CD14-positive monocyte (primary cell): ENCODE results near the gene TMED1. TPM values are rescaled to one million over a fixed set of nuclear protein-coding genes. Genes with fewer than 3 reads are reported as not detected.
A peak's percentile ranks its signal among the peaks of the same experiment; 100 is the strongest.

Experiments
- DNase-seq, 3 donors: peaks; one replicate each; pipeline ENCODE4 v3.0.0-alpha.2; 2011 to 2022
- H2AFZ ChIP-seq: 2 replicates; pipeline ENCODE4 v1.6.0; 2012; ENCODE audit warnings: mild to moderate bottlenecking, low read depth, low read length, inconsistent platforms; ENCODE audit not compliant: insufficient read depth, poor library complexity, severe bottlenecking
- H3K27ac ChIP-seq, 2 donors: 1 replicate in 1 of 2; 2 replicates in 1 of 2; pipeline ENCODE4 v1.5.1; 2012 to 2013; ENCODE audit warnings: low read length in 2 of 2, control low read depth in 1 of 2, inconsistent platforms in 1 of 2, low read depth in 1 of 2, mild to moderate bottlenecking in 1 of 2
- H3K27me3 ChIP-seq, 2 donors: one replicate each; pipeline versions ENCODE4 v1.6.0 to v1.6.1; 2011 to 2013; ENCODE audit warnings: low read length in 2 of 2; ENCODE audit not compliant: control insufficient read depth in 2 of 2, insufficient read depth in 2 of 2
- H3K36me3 ChIP-seq, 2 donors: replicated peaks in 1 of 2; 1 replicate in 1 of 2; 2 replicates in 1 of 2; pipeline versions ENCODE4 v1.5.1 to v1.6.1; 2012 to 2013; ENCODE audit warnings: low read length in 2 of 2, control low read depth in 1 of 2, inconsistent platforms in 1 of 2, mild to moderate bottlenecking in 1 of 2; ENCODE audit not compliant: insufficient read depth in 2 of 2, control insufficient read depth in 1 of 2
- H3K4me1 ChIP-seq, 2 donors: 1 replicate in 1 of 2; 2 replicates in 1 of 2; pipeline versions ENCODE4 v1.5.1 to v1.6.1; 2012 to 2013; ENCODE audit warnings: low read length in 2 of 2, control low read depth in 1 of 2, inconsistent platforms in 1 of 2, mild to moderate bottlenecking in 1 of 2, moderate library complexity in 1 of 2; ENCODE audit not compliant: insufficient read depth in 2 of 2, control insufficient read depth in 1 of 2
- H3K4me2 ChIP-seq: replicated peaks from 2 replicates; pipeline ENCODE3; 2012; ENCODE audit warnings: low read length, moderate library complexity, mild to moderate bottlenecking; ENCODE audit not compliant: poor library complexity, severe bottlenecking; ENCODE audit errors: extremely low read depth
- H3K4me3 ChIP-seq, 3 experiments: fragments of 200-600 bp in 1 of 3; sonication (generic) in 1 of 3; replicated peaks in 1 of 3; 1 replicate in 2 of 3; 2 replicates in 1 of 3; pipeline ENCODE4 v1.5.1; 2011 to 2013; ENCODE audit warnings: low read length in 3 of 3, mild to moderate bottlenecking in 3 of 3, control low read depth in 2 of 3, low read depth in 2 of 3, inconsistent platforms in 1 of 3, moderate library complexity in 1 of 3
- H3K79me2 ChIP-seq: 2 replicates; pipeline ENCODE4 v1.6.0; 2012; ENCODE audit warnings: mild to moderate bottlenecking, control low read depth, inconsistent platforms, low read length, moderate library complexity; ENCODE audit not compliant: insufficient read depth
- H3K9ac ChIP-seq: 2 replicates; pipeline ENCODE4 v1.6.0; 2017; ENCODE audit warnings: low read length, mild to moderate bottlenecking; ENCODE audit not compliant: insufficient read depth, poor library complexity, severe bottlenecking
- H3K9me3 ChIP-seq, 2 donors: replicated peaks in 1 of 2; 1 replicate in 1 of 2; 2 replicates in 1 of 2; pipeline versions ENCODE4 v1.5.1 to v1.6.1; 2012 to 2013; ENCODE audit warnings: low read length in 2 of 2, control low read depth in 1 of 2; ENCODE audit not compliant: control insufficient read depth in 1 of 2, insufficient read depth in 1 of 2
- H4K20me1 ChIP-seq: 2 replicates; pipeline ENCODE4 v1.6.0; 2012; ENCODE audit warnings: mild to moderate bottlenecking, low read length, control low read depth, moderate library complexity; ENCODE audit not compliant: insufficient read depth
- H3K27ac Mint-ChIP-seq, 7 donors: one replicate each; pipeline ENCODE4 v1.8.0; 2020; ENCODE audit warnings: mild to moderate bottlenecking in 7 of 7, mixed read lengths in 7 of 7, moderate library complexity in 6 of 7, inconsistent platforms in 2 of 7
- H3K27me3 Mint-ChIP-seq, 3 donors: one replicate each; pipeline ENCODE4 v1.8.0; 2021 to 2022; ENCODE audit warnings: low read depth in 3 of 3, mild to moderate bottlenecking in 3 of 3, mixed read lengths in 3 of 3, moderate library complexity in 3 of 3, inconsistent platforms in 1 of 3
- H3K36me3 Mint-ChIP-seq, 2 donors: one replicate each; pipeline ENCODE4 v1.8.0; 2020; ENCODE audit warnings: mixed read lengths in 2 of 2, inconsistent platforms in 1 of 2, mild to moderate bottlenecking in 1 of 2
- H3K4me1 Mint-ChIP-seq: one replicate; pipeline ENCODE4 v1.8.0; 2020; ENCODE audit warnings: mild to moderate bottlenecking, mixed read lengths
- H3K4me3 Mint-ChIP-seq, 2 donors: one replicate each; pipeline ENCODE4 v1.8.0; 2020; ENCODE audit warnings: mild to moderate bottlenecking in 2 of 2, mixed read lengths in 2 of 2, moderate library complexity in 1 of 2
- H3K9me3 Mint-ChIP-seq, 7 donors: one replicate each; pipeline ENCODE4 v1.8.0; 2020 to 2022; ENCODE audit warnings: mixed read lengths in 7 of 7, mild to moderate bottlenecking in 6 of 7, moderate library complexity in 6 of 7, inconsistent platforms in 2 of 7
- WGBS: methylation state at CpG from one replicate; pipeline ENCODE4 v1.1.5; 2013; ENCODE audit warnings: missing lambda C conversion rate; ENCODE audit not compliant: insufficient coverage; 5-methylcytosine and 5-hydroxymethylcytosine counted together
- intact Hi-C, 2 donors: fragments of 100-400 bp; cut with micrococcal nuclease; formaldehyde crosslinking; loops; one replicate each; pipeline versions ENCODE4 v1.15.0 to v1.15.1; 2023
- polyA plus RNA-seq, 3 donors: library from polyadenylated mRNA; depleted of rRNA in 1 of 3; unstranded in 2 of 3; stranded (reverse) in 1 of 3; fragments of 300-500 nt in 2 of 3; fragments of >200 nt in 1 of 3; fragmentation: Illumina TruSeq in 2 of 3; gene quantifications; 1 replicate in 2 of 3; 2 replicates in 1 of 3; pipeline ENCODE4 v1.2.3, GENCODE V29; 2012 to 2021
- TF ChIP-seq, protein P1 (sequence below): fragments of 200-600 bp; IDR thresholded peaks from one replicate; pipeline ENCODE4 v1.8.0; 2022; ENCODE audit warnings: antibody characterized with exemption, mild to moderate bottlenecking

TMED1 gene
- polyA plus RNA-seq, 3 donors = 23.2 to 56.7 (median 51.3) TPM

DNA sequence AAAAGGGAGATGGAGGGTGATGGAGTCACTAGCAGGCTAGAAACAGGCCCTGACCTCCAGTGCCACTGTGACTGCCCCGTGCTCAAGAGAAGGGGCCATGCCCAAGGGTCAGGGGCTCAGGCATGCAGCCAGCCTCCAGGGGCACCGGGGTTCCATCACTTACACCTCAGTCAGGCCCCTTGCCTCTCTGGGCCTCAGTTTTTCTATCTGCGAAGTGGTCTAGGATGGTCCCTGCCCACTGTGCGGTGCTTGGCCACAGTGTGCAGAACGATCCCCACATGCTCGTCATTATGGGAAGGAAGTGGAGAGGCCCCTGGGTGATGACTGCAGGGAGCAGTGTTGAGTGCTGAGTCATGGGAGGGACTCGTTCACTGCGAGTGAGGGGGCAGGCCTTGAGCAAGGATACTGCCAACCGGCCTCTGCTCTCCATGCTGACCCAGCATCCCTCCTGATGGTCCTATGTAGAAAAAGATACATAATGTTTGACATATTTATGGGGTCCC lies 23.1 kb downstream of the TMED1 start:
- Histone ChIP-seq H3K9me3 (no peaks in the 10 kb centered on the region), H3K4me2 (peak overlapping the region; percentile 32), H3K4me3 (peak overlapping the region in 1 of 3 experiments; percentile 7), H2AFZ (no peak overlapping the region), H3K9ac (peak overlapping the region; percentile 17), H4K20me1 (no peaks in the 10 kb centered on the region), H3K27ac (peak overlapping the region; percentile 80 to 89), H3K36me3 (peaks cover 23 to 26% of the 10 kb centered on the region in 2 donors), H3K27me3 (no peaks in the 10 kb centered on the region), H3K79me2 (peaks cover 33% of the 10 kb centered on the region), H3K4me1 (peaks cover 79% of the 10 kb centered on the region in 2 donors)
- Mint-ChIP-seq H3K27ac (peak overlapping the region; percentile 87 to 95 (median 93)), H3K27me3 (no peaks in the 10 kb centered on the region), H3K4me1 (peaks cover 74% of the 10 kb centered on the region), H3K36me3 (peaks cover 46 to 63% of the 10 kb centered on the region in 2 donors), H3K9me3 (peaks cover 0 to 9% (median 0%) of the 10 kb centered on the region in 7 donors), H3K4me3 (peak overlapping the region in 1 of 2 donors; percentile 59)
- WGBS = 43% methylated on average over 4 of the region's 9 CpGs
- TF ChIP-seq, protein P1, sequence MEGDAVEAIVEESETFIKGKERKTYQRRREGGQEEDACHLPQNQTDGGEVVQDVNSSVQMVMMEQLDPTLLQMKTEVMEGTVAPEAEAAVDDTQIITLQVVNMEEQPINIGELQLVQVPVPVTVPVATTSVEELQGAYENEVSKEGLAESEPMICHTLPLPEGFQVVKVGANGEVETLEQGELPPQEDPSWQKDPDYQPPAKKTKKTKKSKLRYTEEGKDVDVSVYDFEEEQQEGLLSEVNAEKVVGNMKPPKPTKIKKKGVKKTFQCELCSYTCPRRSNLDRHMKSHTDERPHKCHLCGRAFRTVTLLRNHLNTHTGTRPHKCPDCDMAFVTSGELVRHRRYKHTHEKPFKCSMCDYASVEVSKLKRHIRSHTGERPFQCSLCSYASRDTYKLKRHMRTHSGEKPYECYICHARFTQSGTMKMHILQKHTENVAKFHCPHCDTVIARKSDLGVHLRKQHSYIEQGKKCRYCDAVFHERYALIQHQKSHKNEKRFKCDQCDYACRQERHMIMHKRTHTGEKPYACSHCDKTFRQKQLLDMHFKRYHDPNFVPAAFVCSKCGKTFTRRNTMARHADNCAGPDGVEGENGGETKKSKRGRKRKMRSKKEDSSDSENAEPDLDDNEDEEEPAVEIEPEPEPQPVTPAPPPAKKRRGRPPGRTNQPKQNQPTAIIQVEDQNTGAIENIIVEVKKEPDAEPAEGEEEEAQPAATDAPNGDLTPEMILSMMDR = no peak
- intact Hi-C loops = no loop called here
- DNase-seq = peak; percentile 83 to 91 (median 88)

DNA sequence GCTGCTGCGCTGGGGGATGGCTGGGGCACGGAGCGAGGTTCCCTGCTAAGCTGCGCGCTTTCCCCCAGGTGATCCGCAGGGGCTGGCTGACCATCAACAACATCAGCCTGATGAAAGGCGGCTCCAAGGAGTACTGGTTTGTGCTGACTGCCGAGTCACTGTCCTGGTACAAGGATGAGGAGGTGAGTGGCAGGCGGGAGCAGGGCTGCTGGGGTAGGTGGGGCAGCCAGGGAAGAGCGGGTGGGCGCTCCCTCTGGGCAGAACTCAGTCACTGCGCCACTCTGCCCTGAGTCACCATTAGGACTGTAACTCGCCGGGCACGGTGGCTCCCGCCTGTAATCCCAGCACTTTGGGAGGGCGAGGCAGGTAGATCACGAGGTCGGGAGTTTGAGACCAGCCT lies 23.8 kb downstream of the TMED1 start:
- peak overlapping the region; percentile 80 to 89 for H3K27ac ChIP-seq
- peak overlapping the region in 1 of 3 experiments; percentile 15 for H3K4me3 ChIP-seq
- Mint-ChIP-seq H3K27me3 (no peaks in the 10 kb centered on the region), H3K4me1 (peaks cover 76% of the 10 kb centered on the region), H3K9me3 (peaks cover 0 to 9% (median 0%) of the 10 kb centered on the region in 7 donors), H3K27ac (peak overlapping the region; percentile 87 to 95 (median 93)), H3K36me3 (peaks cover 43 to 61% of the 10 kb centered on the region in 2 donors), H3K4me3 (no peak overlapping the region)
- WGBS = 75% methylated on average over 4 of the region's 19 CpGs
- intact Hi-C loops = no loop called here
- TF ChIP-seq, protein P1 = no peak
- H4K20me1 ChIP-seq = no peaks in the 10 kb centered on the region
- H3K9ac ChIP-seq = no peak overlapping the region
- peaks cover 22 to 23% of the 10 kb centered on the region in 2 donors for H3K36me3 ChIP-seq
- no peak for DNase-seq
- no peak overlapping the region for H2AFZ ChIP-seq
- H3K9me3 ChIP-seq = no peaks in the 10 kb centered on the region
- H3K27me3 ChIP-seq = no peaks in the 10 kb centered on the region
- no peak overlapping the region for H3K4me2 ChIP-seq
- H3K79me2 ChIP-seq = peaks cover 35% of the 10 kb centered on the region
- H3K4me1 ChIP-seq = peaks cover 82 to 87% of the 10 kb centered on the region in 2 donors
